ENCODE results near the gene FAM186B. TPM values are rescaled to one million over a fixed set of nuclear protein-coding genes. Genes with fewer than 3 reads are reported as not detected.

Gene FAM186B
- total RNA-seq, 1 experiment from 2014 or later: 1.3 TPM

DNA sequence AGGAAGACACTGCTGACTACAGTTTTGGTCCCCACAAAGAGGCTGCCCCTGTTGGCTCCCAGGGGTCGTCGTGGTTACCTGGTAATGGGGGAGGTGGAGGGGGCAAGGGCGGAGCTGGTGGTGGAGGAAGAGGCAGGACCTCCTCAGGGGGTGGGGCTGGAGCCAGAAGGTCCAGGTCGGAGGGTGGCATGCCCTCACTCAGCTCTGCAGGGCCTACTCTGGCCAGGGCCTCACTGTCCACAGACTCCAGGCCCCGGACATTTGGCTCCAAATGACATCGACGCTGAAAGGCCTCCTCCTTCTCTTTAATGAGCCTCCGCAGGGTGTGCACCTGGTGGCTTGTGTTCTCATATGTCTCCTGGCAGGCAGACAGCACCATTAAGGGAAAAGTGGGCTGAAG lies 46.4 kb upstream of the FAM186B start:
- no TSS peak for BruUV-seq (replicated peaks)
- Histone ChIP-seq H2AFZ (no peak overlapping the region), H3K9me2 (ENCODE audit: insufficient read depth) (no peaks in the 10 kb centered on the region), H3K9me3 (ENCODE audit: insufficient read depth, low read depth) (no peaks in the 10 kb centered on the region), H3K4me2 (no peak overlapping the region), H3K27ac (no peak overlapping the region), H3K4me3 (no peak overlapping the region), H4K20me1 (ENCODE audit: insufficient read depth) (no peaks in the 10 kb centered on the region), H3K79me2 (ENCODE audit: low read depth) (no peaks in the 10 kb centered on the region), H3K36me3 (ENCODE audit: low read depth) (no peaks in the 10 kb centered on the region), H3K4me1 (replicated peaks; ENCODE audit: insufficient read depth) (no peaks in the 10 kb centered on the region), H3K27me3 (ENCODE audit: insufficient read depth, low read depth) (no peaks in the 10 kb centered on the region), H3F3A (ENCODE audit: insufficient read depth, low read depth) (no peaks in the 10 kb centered on the region)
- ChIA-PET POLR2A (ENCODE audit: unreplicated experiment) (no interaction called here), CTCF (no interaction called here)
- no peak for DNase-seq
- TF ChIP-seq CTCF (conservative IDR thresholded peaks at IDR 0.05): no peak
- TF ChIP-seq EZH2 (IDR thresholded peaks at IDR 0.05; ENCODE audit: low read depth): no peak
- intact Hi-C loops (cut with micrococcal nuclease; ENCODE audit: unreplicated experiment): no loop called here

GRCh38 chr12:49649892-49650291 lies 44.5 kb upstream of the FAM186B start:
- Histone ChIP-seq H3K27ac (no peak overlapping the region), H3K36me3 (ENCODE audit: low read depth) (no peaks in the 10 kb centered on the region), H3K4me2 (no peak overlapping the region), H3K4me3 (no peak overlapping the region), H3K27me3 (ENCODE audit: insufficient read depth, low read depth) (no peaks in the 10 kb centered on the region), H4K20me1 (ENCODE audit: insufficient read depth) (no peaks in the 10 kb centered on the region), H3K79me2 (ENCODE audit: low read depth) (no peaks in the 10 kb centered on the region), H3K4me1 (replicated peaks; ENCODE audit: insufficient read depth) (no peaks in the 10 kb centered on the region), H2AFZ (no peak overlapping the region), H3K9me3 (ENCODE audit: insufficient read depth, low read depth) (no peaks in the 10 kb centered on the region), H3F3A (ENCODE audit: insufficient read depth, low read depth) (no peaks in the 10 kb centered on the region), H3K9me2 (ENCODE audit: insufficient read depth) (no peaks in the 10 kb centered on the region)
- intact Hi-C loops (cut with micrococcal nuclease; ENCODE audit: unreplicated experiment): loop anchor here (10.0 kb wide), 1 partner anchor 405 kb away; the partner anchor contains the start of gene ASIC1
- POLR2A ChIA-PET (ENCODE audit: unreplicated experiment): interaction anchor here (0.5 kb wide), 1 partner anchor 435 kb away, joined by 3 read pairs; no protein-coding TSS in a partner anchor
- CTCF ChIA-PET: no interaction called here
- no TSS peak for BruUV-seq (replicated peaks)
- no peak for DNase-seq
- no peak for TF ChIP-seq EZH2 (IDR thresholded peaks at IDR 0.05; ENCODE audit: low read depth)
- no peak for TF ChIP-seq CTCF (conservative IDR thresholded peaks at IDR 0.05)

GRCh38 chr12:49649445-49649844 lies 44.0 kb upstream of the FAM186B start:
- TF ChIP-seq EZH2 (IDR thresholded peaks at IDR 0.05; ENCODE audit: low read depth) (no peak), CTCF (conservative IDR thresholded peaks at IDR 0.05) (no peak)
- no peaks in the 10 kb centered on the region for H4K20me1 ChIP-seq (ENCODE audit: insufficient read depth)
- no peak for DNase-seq
- no peak overlapping the region for H2AFZ ChIP-seq
- ChIA-PET CTCF (no interaction called here), POLR2A (ENCODE audit: unreplicated experiment) (interaction anchor here (0.5 to 0.7 kb wide), 2 partner anchors 25 to 435 kb away, joined by 3 to 4 read pairs; no protein-coding TSS in a partner anchor)
- H3K4me1 ChIP-seq (replicated peaks; ENCODE audit: insufficient read depth): no peaks in the 10 kb centered on the region
- H3K27ac ChIP-seq: no peak overlapping the region
- no peaks in the 10 kb centered on the region for H3K9me3 ChIP-seq (ENCODE audit: insufficient read depth, low read depth)
- no peaks in the 10 kb centered on the region for H3K36me3 ChIP-seq (ENCODE audit: low read depth)
- no peaks in the 10 kb centered on the region for H3K79me2 ChIP-seq (ENCODE audit: low read depth)
- H3K4me2 ChIP-seq: no peak overlapping the region
- H3K9me2 ChIP-seq (ENCODE audit: insufficient read depth): no peaks in the 10 kb centered on the region
- H3F3A ChIP-seq (ENCODE audit: insufficient read depth, low read depth): no peaks in the 10 kb centered on the region
- no peaks in the 10 kb centered on the region for H3K27me3 ChIP-seq (ENCODE audit: insufficient read depth, low read depth)
- BruUV-seq (replicated peaks): no TSS peak
- intact Hi-C loops (cut with micrococcal nuclease; ENCODE audit: unreplicated experiment): loop anchor here (10.0 kb wide), 1 partner anchor 405 kb away; the partner anchor contains the start of gene ASIC1
- H3K4me3 ChIP-seq: no peak overlapping the region

Data from PC-9 (cell line).